Cerebellar nuclear complex (tissue), 1 donor: Measurements from ENCODE around the gene DMGDH.

Experiments
- DNase-seq, 2 experiments: peaks; one replicate each; lab custom pipeline; 2025; lab: John Stamatoyannopoulos, UW

The DMGDH gene

GRCh38 chr5:79069488-79070349 is at the start of gene DMGDH, which contains the start of gene BHMT2:
Gene DMGDH, minus strand, starts transcription at chr5:79069674. Its CDS starts 54 bp downstream, at chr5:79069620.
Gene BHMT2, plus strand, starts transcription at chr5:79069767. Its CDS starts 16 bp downstream, at chr5:79069783.
- no peak for DNase-seq

- no peak for DNase-seq
Observed at GRCh38 chr5:79112703-79113058, 43.2 kb upstream of the DMGDH start.

- DNase-seq = no peak
Observed at GRCh38 chr5:79111960-79112702, 42.7 kb upstream of the DMGDH start.

GRCh38 chr5:79111387-79111959 is 42.0 kb upstream of the DMGDH start, which contains the start of gene BHMT:
Gene BHMT, plus strand, starts transcription at chr5:79111809. Its CDS starts 77 bp downstream, at chr5:79111886.
- DNase-seq = no peak

GRCh38 chr5:79109527-79110492 is 40.3 kb upstream of the DMGDH start:
- no peak for DNase-seq

GRCh38 chr5:79108792-79109191 is 39.3 kb upstream of the DMGDH start:
- DNase-seq = no peak

- no peak for DNase-seq
Observed at GRCh38 chr5:79108086-79108485, 38.6 kb upstream of the DMGDH start.

- DNase-seq = no peak
Observed at GRCh38 chr5:79107020-79107796, 37.7 kb upstream of the DMGDH start.

- no peak for DNase-seq
Observed at GRCh38 chr5:79105868-79106267, 36.4 kb upstream of the DMGDH start.

- no peak for DNase-seq
Observed at GRCh38 chr5:79093762-79094161, 24.3 kb upstream of the DMGDH start.

GRCh38 chr5:79091064-79091463 is 21.6 kb upstream of the DMGDH start:
- no peak for DNase-seq

- no peak for DNase-seq
Observed at GRCh38 chr5:79088507-79088906, 19.0 kb upstream of the DMGDH start.

GRCh38 chr5:79086116-79086515 is 16.6 kb upstream of the DMGDH start:
- no peak for DNase-seq

- no peak for DNase-seq
Observed at GRCh38 chr5:79081779-79082178, 12.3 kb upstream of the DMGDH start.

GRCh38 chr5:79080804-79081203 is 11.3 kb upstream of the DMGDH start:
- no peak for DNase-seq

GRCh38 chr5:79077680-79078365 is 8.3 kb upstream of the DMGDH start:
- no peak for DNase-seq

- no peak for DNase-seq
Observed at GRCh38 chr5:79076819-79077218, 7.3 kb upstream of the DMGDH start.

- no peak for DNase-seq
Observed at GRCh38 chr5:79075646-79076426, 6.4 kb upstream of the DMGDH start.

- DNase-seq = no peak
Observed at GRCh38 chr5:79074641-79075040, 5.2 kb upstream of the DMGDH start.
